ENCODE results near the gene PSG6.
"Not testable (repeated sequence)": the region's sequence is repeated elsewhere in the genome, so short reads cannot be mapped to it uniquely, and the experiment has no call there.

- TF ChIP-seq, protein P1, sequence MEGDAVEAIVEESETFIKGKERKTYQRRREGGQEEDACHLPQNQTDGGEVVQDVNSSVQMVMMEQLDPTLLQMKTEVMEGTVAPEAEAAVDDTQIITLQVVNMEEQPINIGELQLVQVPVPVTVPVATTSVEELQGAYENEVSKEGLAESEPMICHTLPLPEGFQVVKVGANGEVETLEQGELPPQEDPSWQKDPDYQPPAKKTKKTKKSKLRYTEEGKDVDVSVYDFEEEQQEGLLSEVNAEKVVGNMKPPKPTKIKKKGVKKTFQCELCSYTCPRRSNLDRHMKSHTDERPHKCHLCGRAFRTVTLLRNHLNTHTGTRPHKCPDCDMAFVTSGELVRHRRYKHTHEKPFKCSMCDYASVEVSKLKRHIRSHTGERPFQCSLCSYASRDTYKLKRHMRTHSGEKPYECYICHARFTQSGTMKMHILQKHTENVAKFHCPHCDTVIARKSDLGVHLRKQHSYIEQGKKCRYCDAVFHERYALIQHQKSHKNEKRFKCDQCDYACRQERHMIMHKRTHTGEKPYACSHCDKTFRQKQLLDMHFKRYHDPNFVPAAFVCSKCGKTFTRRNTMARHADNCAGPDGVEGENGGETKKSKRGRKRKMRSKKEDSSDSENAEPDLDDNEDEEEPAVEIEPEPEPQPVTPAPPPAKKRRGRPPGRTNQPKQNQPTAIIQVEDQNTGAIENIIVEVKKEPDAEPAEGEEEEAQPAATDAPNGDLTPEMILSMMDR (IDR thresholded peaks at IDR 0.05), result not testable (repeated sequence)
- TF ChIP-seq EP300, POLR2A, POLR2AphosphoS5 (IDR thresholded peaks at IDR 0.05): not testable (repeated sequence)
These were observed at the start of gene PSG6 for GRCh38 chr19:42917634-42918033.
